IMR-90 (cell line): Measurements from ENCODE around the gene APOBEC3H. TPM values are rescaled to one million over a fixed set of nuclear protein-coding genes. Genes with fewer than 3 reads are reported as not detected.

Experiments used
- ATAC-seq: fragments of 200-7000 bp; cut with Tn5 transposase; 2 replicates; pipeline ENCODE4 v1.9.1; 2020; ENCODE audit warnings: low read depth, mild to moderate bottlenecking, moderate library complexity
- Bru-seq: library from RNA; stranded (reverse); fragments of 400-500 nt; gene quantifications from one replicate; lab custom pipeline; 2021; lab: Mats Ljungman, UMichigan
- BruChase-seq, 2 experiments: library from RNA; stranded (reverse); fragments of 400-500 nt; gene quantifications; one replicate each; lab custom pipeline; 2021; lab: Mats Ljungman, UMichigan
- BruUV-seq: library from RNA; stranded (reverse); fragments of 400-500 nt; replicated peaks from 2 replicates; lab custom pipeline; 2021; lab: Mats Ljungman, UMichigan
- CTCF ChIA-PET: fragments of 300-600 bp; formaldehyde crosslinking; extraction: SDS; loops from one replicate; lab custom pipeline; 2021; ENCODE audit warnings: antibody characterized with exemption; lab: Yijun Ruan, JAX
- POLR2A ChIA-PET: fragments of 300-600 bp; sonication (Branson Sonifier 250); formaldehyde crosslinking; loops from one replicate; lab custom pipeline; 2022; ENCODE audit warnings: antibody characterized with exemption; ENCODE audit not compliant: unreplicated experiment; lab: Charles Lee
- DNase-seq: peaks from one replicate; pipeline ENCODE4 v3.0.0; 2013
- H2AFZ ChIP-seq: replicated peaks from 2 replicates; pipeline ENCODE3; 2013; ENCODE audit warnings: low read length, mild to moderate bottlenecking; ENCODE audit not compliant: poor library complexity
- H2AK5ac ChIP-seq: 2 replicates; pipeline ENCODE4 v1.6.1; 2013; ENCODE audit warnings: low read depth, low read length, inconsistent platforms
- H2AK9ac ChIP-seq: replicated peaks from 2 replicates; pipeline ENCODE3; 2013; ENCODE audit warnings: mild to moderate bottlenecking, low read depth, low read length, moderate library complexity; ENCODE audit not compliant: poor library complexity
- H2BK120ac ChIP-seq: 2 replicates; pipeline ENCODE4 v1.6.1; 2013; ENCODE audit warnings: low read depth, low read length, inconsistent platforms
- H2BK15ac ChIP-seq: 3 replicates; pipeline ENCODE4 v1.6.1; 2013; ENCODE audit warnings: low read depth, low read length, inconsistent platforms
- H2BK20ac ChIP-seq: 2 replicates; pipeline ENCODE4 v1.6.1; 2013; ENCODE audit warnings: low read depth, mild to moderate bottlenecking, inconsistent platforms, low read length, moderate library complexity
- H2BK5ac ChIP-seq: 2 replicates; pipeline ENCODE4 v1.6.1; 2013; ENCODE audit warnings: mild to moderate bottlenecking, low read depth, low read length, inconsistent platforms; ENCODE audit not compliant: poor library complexity, severe bottlenecking
- H3K14ac ChIP-seq: replicated peaks from 2 replicates; pipeline ENCODE4 v1.6.1; 2013; ENCODE audit warnings: low read depth, low read length, inconsistent platforms
- H3K18ac ChIP-seq: 2 replicates; pipeline ENCODE4 v1.6.1; 2013; ENCODE audit warnings: low read depth, low read length, control low read depth
- H3K23ac ChIP-seq: 2 replicates; pipeline ENCODE4 v1.6.1; 2013; ENCODE audit warnings: low read depth, low read length, inconsistent platforms
- H3K27ac ChIP-seq: 2 replicates; pipeline ENCODE4 v1.5.1; 2013; ENCODE audit warnings: mild to moderate bottlenecking, control low read depth, low read length; ENCODE audit not compliant: insufficient read depth
- H3K27me3 ChIP-seq: 2 replicates; pipeline ENCODE4 v1.6.1; 2013; ENCODE audit warnings: low read length; ENCODE audit not compliant: control insufficient read depth, insufficient read depth
- H3K36me3 ChIP-seq: 2 replicates; pipeline ENCODE4 v1.6.1; 2013; ENCODE audit warnings: low read length, mixed read lengths; ENCODE audit not compliant: control insufficient read depth, insufficient read depth
- H3K4ac ChIP-seq: 2 replicates; pipeline ENCODE4 v1.6.1; 2013; ENCODE audit warnings: low read depth, low read length, inconsistent platforms
- H3K4me1 ChIP-seq: 2 replicates; pipeline ENCODE4 v1.6.1; 2013; ENCODE audit warnings: low read length, mixed read lengths; ENCODE audit not compliant: control insufficient read depth, insufficient read depth
- H3K4me2 ChIP-seq: 2 replicates; pipeline ENCODE4 v1.6.1; 2013; ENCODE audit warnings: low read depth, mild to moderate bottlenecking, control low read depth, low read length, moderate library complexity
- H3K4me3 ChIP-seq: 2 replicates; pipeline ENCODE4 v1.5.1; 2013; ENCODE audit warnings: low read depth, mild to moderate bottlenecking, control low read depth, low read length, moderate library complexity; ENCODE audit not compliant: insufficient read depth
- H3K56ac ChIP-seq: 2 replicates; pipeline ENCODE4 v1.6.1; 2013; ENCODE audit warnings: low read length, inconsistent platforms; ENCODE audit not compliant: insufficient read depth; ENCODE audit errors: extremely low read depth
- H3K79me1 ChIP-seq, 2 experiments: 2 replicates each; pipeline ENCODE4 v1.6.1; 2013; ENCODE audit warnings: low read length in 2 of 2, inconsistent platforms in 1 of 2, low read depth in 1 of 2
- H3K9ac ChIP-seq: 2 replicates; pipeline ENCODE4 v1.6.1; 2013; ENCODE audit warnings: low read depth, low read length, control low read depth
- H3K9me1 ChIP-seq: 2 replicates; pipeline ENCODE4 v1.6.1; 2013; ENCODE audit warnings: low read length, inconsistent platforms; ENCODE audit not compliant: insufficient read depth
- H3K9me3 ChIP-seq: 2 replicates; pipeline ENCODE4 v1.6.1; 2013; ENCODE audit warnings: low read length; ENCODE audit not compliant: control insufficient read depth, insufficient read depth
- H4K20me1 ChIP-seq: 2 replicates; pipeline ENCODE4 v1.6.1; 2013; ENCODE audit warnings: low read length, inconsistent platforms; ENCODE audit not compliant: insufficient read depth
- H4K5ac ChIP-seq: 2 replicates; pipeline ENCODE4 v1.6.1; 2013; ENCODE audit warnings: mild to moderate bottlenecking, low read depth, low read length, control low read depth
- H4K8ac ChIP-seq, 2 experiments: 2 replicates each; pipeline ENCODE4 v1.6.1; 2013; ENCODE audit warnings: low read depth in 2 of 2, low read length in 2 of 2, control low read depth in 1 of 2, inconsistent platforms in 1 of 2
- H4K91ac ChIP-seq: 2 replicates; pipeline ENCODE4 v1.6.1; 2013; ENCODE audit warnings: low read depth, low read length, inconsistent platforms; ENCODE audit not compliant: insufficient read depth
- CEBPB ChIP-seq: IDR thresholded peaks from 2 replicates; pipeline ENCODE4 v1.6.1; 2012; ENCODE audit warnings: low read depth, low read length, improper control_type of control experiment
- CHD1 ChIP-seq: IDR thresholded peaks from 2 replicates; pipeline ENCODE4 v1.6.1; 2012; ENCODE audit warnings: low read depth, low read length, improper control_type of control experiment
- MAFK ChIP-seq: IDR thresholded peaks from 2 replicates; pipeline ENCODE4 v1.6.1; 2012; ENCODE audit warnings: low read depth, low read length, improper control_type of control experiment
- MAZ ChIP-seq: IDR thresholded peaks from 2 replicates; pipeline ENCODE4 v1.6.1; 2012; ENCODE audit warnings: low read depth, mild to moderate bottlenecking, low read length, improper control_type of control experiment, moderate library complexity, borderline replicate concordance
- MXI1 ChIP-seq: IDR thresholded peaks from 2 replicates; pipeline ENCODE4 v1.6.1; 2012; ENCODE audit warnings: low read depth, mild to moderate bottlenecking, low read length, moderate library complexity, borderline replicate concordance
- NFE2L2 ChIP-seq: fragments of 150-350 bp; IDR thresholded peaks from 2 replicates; pipeline ENCODE4 v1.6.1; 2016; ENCODE audit warnings: low read depth, mild to moderate bottlenecking, low read length
- POLR2A ChIP-seq: IDR thresholded peaks from 2 replicates; pipeline ENCODE4 v1.6.1; 2012; ENCODE audit warnings: mild to moderate bottlenecking, low read depth, low read length
- RAD21 ChIP-seq: IDR thresholded peaks from 2 replicates; pipeline ENCODE4 v1.6.1; 2012; ENCODE audit warnings: low read length, improper control_type of control experiment
- RCOR1 ChIP-seq: IDR thresholded peaks from 2 replicates; pipeline ENCODE4 v1.6.1; 2012; ENCODE audit warnings: mild to moderate bottlenecking, low read length, improper control_type of control experiment; ENCODE audit not compliant: insufficient replicate concordance
- RFX5 ChIP-seq: IDR thresholded peaks from 2 replicates; pipeline ENCODE4 v1.8.0; 2012; ENCODE audit warnings: low read depth, mild to moderate bottlenecking, low read length, moderate library complexity
- SMC3 ChIP-seq: fragments of 150-350 bp; IDR thresholded peaks from 2 replicates; pipeline ENCODE4 v1.6.1; 2016; ENCODE audit warnings: low read depth, mild to moderate bottlenecking, antibody characterized with exemption, low read length, moderate library complexity
- WGBS, 2 experiments: methylation state at CpG; one replicate each; pipeline versions ENCODE4 v1.1.5 to v1.1.7; 2013; ENCODE audit warnings: missing lambda C conversion rate in 2 of 2; ENCODE audit not compliant: insufficient read length in 1 of 2; ENCODE audit errors: extremely low coverage in 2 of 2; 5-methylcytosine and 5-hydroxymethylcytosine counted together
- dilution Hi-C: fragments of 300-500 bp; cut with HindIII; formaldehyde crosslinking; loops from one replicate; pipeline ENCODE4 v1.14.3; 2018; ENCODE audit warnings: low sequenced_read_pairs; ENCODE audit not compliant: unreplicated experiment
- in situ Hi-C: fragments of 300-500 bp; cut with MboI; formaldehyde crosslinking; loops from 3 replicates; pipeline ENCODE4 v1.14.3; 2019; ENCODE audit warnings: low sequenced_read_pairs, inconsistent platforms, mixed read lengths
- intact Hi-C: fragments of 100-400 bp; cut with micrococcal nuclease; formaldehyde crosslinking; loops from 2 replicates; pipeline ENCODE4 v1.10.0; 2022
- long read RNA-seq: library from polyadenylated mRNA; unstranded; transcript quantifications from one replicate; pipeline ENCODE4 v2.0.0, GENCODE V29; 2021; ENCODE audit not compliant: unreplicated experiment
- polyA plus RNA-seq, 3 experiments: library from polyadenylated mRNA; depleted of rRNA; stranded (reverse); fragments of >200 nt; gene quantifications; 2 replicates each; pipeline ENCODE4 v1.2.3, GENCODE V29; 2012; ENCODE audit warnings: low replicate concordance in 1 of 3
- total RNA-seq: library from RNA; depleted of rRNA; stranded (reverse); fragments of >200 nt; gene quantifications from 2 replicates; pipeline ENCODE4 v1.2.3, GENCODE V29; 2012; rRNA removed
- TF ChIP-seq, protein P1 (sequence below): fragments of 150-350 bp; IDR thresholded peaks from 2 replicates; pipeline ENCODE4 v1.6.1; 2016; ENCODE audit warnings: low read depth, mild to moderate bottlenecking, low read length, moderate library complexity, borderline replicate concordance
- TF ChIP-seq, protein P2 (sequence below): conservative IDR thresholded peaks from 2 replicates; pipeline ENCODE4 v1.5.1; 2012; ENCODE audit warnings: mild to moderate bottlenecking, low read depth, low read length, improper control_type of control experiment

Gene APOBEC3H
- total RNA-seq = 0.18 TPM in 1 of 2 replicates, not detected in the other
- not detected in 2 replicates for polyA plus RNA-seq (2012; rRNA removed)
- 0.09 TPM in 1 of 2 replicates, not detected in the other for polyA plus RNA-seq (2012; cell fraction: cytosol; rRNA removed)
- 0.60 TPM in 1 of 2 replicates, not detected in the other for polyA plus RNA-seq (2012; cell fraction: nucleus; rRNA removed; ENCODE audit: low replicate concordance)
- not detected for Bru-seq, nascent RNA
- not detected for BruChase-seq, experiment 1, labeled RNA remaining after a 6-hour chase
- not detected for BruChase-seq, experiment 2, labeled RNA remaining after a 2-hour chase
- long read RNA-seq, partial matches to known transcripts = 1 of 1 reads
- long read RNA-seq, other reads (novel, unspliced or antisense) = 0 of 1 reads

DNA sequence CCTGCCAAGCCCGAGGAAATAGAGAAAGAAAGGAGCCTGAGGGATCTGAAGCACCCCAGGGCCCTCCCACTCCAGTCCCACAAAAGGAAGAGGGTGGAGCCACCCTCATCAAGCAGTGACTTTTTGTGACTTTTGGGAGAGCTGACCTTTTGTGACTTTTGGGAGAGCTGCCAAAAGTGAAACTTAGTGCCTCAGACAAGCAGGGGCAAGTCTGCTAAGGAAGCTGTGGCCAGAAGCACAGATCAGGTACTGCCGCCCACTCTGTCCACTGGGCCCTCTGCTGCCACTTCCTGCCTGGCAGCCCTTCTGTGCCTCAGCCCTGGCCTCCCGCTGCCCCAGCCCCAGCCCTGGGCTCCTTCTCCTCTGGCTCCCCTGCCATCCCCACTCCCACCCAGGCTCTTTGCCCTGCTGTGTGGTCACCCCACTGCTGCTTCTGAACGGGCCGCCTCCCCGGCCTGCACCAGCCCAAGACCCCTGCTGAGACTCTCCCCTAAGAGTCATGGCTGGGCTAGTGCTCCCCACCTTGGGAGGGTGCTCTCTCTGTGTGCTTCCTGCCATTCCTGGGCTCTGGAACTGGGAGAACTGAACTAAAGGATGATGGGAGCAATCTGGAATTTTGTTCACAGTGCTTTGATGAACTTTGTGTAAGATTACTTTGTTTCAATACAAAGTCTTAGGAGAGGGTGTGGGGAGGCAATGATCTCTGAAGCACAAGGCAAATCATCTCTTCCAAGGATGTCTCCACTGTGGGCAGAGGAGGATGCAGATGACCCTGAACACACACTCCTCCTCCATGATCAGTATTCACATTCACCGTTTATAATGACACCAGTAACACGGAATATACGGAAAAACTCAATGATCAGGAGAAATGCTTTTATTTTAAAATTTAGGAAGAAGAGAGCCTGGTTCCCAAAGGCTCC lies at the start of gene APOBEC3H:
Gene APOBEC3H (plus strand): TSS at position 147 of the 923 bp plus-strand sequence. CDS start 3,035 bp downstream, outside the sequence.
- POLR2A ChIA-PET = interaction anchor here (0.7 kb wide), 1 partner anchor 177 kb away, joined by 3 read pairs; no protein-coding TSS in a partner anchor
- Histone ChIP-seq H3K23ac (no peak within 1 kb of the TSS), H3K27me3 (peaks cover 30% of the 10 kb centered on the region), H2BK15ac (no peak within 1 kb of the TSS), H3K9me1 (no peaks in the 10 kb centered on the region), H3K4ac (no peak within 1 kb of the TSS), H3K4me3 (no peak within 1 kb of the TSS), H3K4me1 (peaks cover 4% of the 10 kb centered on the region), H3K14ac (no peak within 1 kb of the TSS), H2AFZ (peak within 1 kb of the TSS; percentile 77), H3K56ac (no peak within 1 kb of the TSS), H3K18ac (peak within 1 kb of the TSS; percentile 44; the same call in 1 of the 2 replicates), H3K9me3 (no peaks in the 10 kb centered on the region), H2AK9ac (peak within 1 kb of the TSS; percentile 37), H4K91ac (no peak within 1 kb of the TSS; the same call in 1 of the 2 replicates), H2BK120ac (peak within 1 kb of the TSS; percentile 13), H3K79me1 (no peaks in the 10 kb centered on the region), H3K9ac (no peak within 1 kb of the TSS), H2BK5ac (no peak within 1 kb of the TSS), H4K20me1 (no peaks in the 10 kb centered on the region), H3K27ac (peak within 1 kb of the TSS; percentile 13; the same call in 1 of the 2 replicates), H2AK5ac (no peak within 1 kb of the TSS; the same call in 1 of the 2 replicates), H3K4me2 (no peak within 1 kb of the TSS), H4K5ac (peak within 1 kb of the TSS; percentile 30), H3K36me3 (no peaks in the 10 kb centered on the region), H4K8ac (peak within 1 kb of the TSS; percentile 62 to 67; a peak in 3 of 4 replicates), H2BK20ac (no peak within 1 kb of the TSS; the same call in 1 of the 2 replicates)
- BruUV-seq = no TSS peak
- intact Hi-C loops = no loop called here
- CTCF ChIA-PET = interaction anchor here (0.7 kb wide), 1 partner anchor 34 kb away, joined by 3 read pairs; no protein-coding TSS in a partner anchor
- DNase-seq (no peak), ATAC-seq (peak; percentile 32)
- dilution Hi-C loops = no loop called here
- WGBS, 2 experiments = 20% methylated on average over 1 of the region's 9 CpGs; no CpG with 5 or more reads in 1 of the 2 experiments
- in situ Hi-C loops = no loop called here
- TF ChIP-seq NFE2L2 (no peak), CHD1 (no peak), CEBPB (no peak), RCOR1 (no peak), MAFK (no peak), SMC3 (no peak), MXI1 (no peak), RAD21 (no peak), MAZ (no peak), RFX5 (no peak), POLR2A (no peak)
- TF ChIP-seq, protein P1, sequence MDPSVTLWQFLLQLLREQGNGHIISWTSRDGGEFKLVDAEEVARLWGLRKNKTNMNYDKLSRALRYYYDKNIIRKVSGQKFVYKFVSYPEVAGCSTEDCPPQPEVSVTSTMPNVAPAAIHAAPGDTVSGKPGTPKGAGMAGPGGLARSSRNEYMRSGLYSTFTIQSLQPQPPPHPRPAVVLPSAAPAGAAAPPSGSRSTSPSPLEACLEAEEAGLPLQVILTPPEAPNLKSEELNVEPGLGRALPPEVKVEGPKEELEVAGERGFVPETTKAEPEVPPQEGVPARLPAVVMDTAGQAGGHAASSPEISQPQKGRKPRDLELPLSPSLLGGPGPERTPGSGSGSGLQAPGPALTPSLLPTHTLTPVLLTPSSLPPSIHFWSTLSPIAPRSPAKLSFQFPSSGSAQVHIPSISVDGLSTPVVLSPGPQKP = no peak
- TF ChIP-seq, protein P2, sequence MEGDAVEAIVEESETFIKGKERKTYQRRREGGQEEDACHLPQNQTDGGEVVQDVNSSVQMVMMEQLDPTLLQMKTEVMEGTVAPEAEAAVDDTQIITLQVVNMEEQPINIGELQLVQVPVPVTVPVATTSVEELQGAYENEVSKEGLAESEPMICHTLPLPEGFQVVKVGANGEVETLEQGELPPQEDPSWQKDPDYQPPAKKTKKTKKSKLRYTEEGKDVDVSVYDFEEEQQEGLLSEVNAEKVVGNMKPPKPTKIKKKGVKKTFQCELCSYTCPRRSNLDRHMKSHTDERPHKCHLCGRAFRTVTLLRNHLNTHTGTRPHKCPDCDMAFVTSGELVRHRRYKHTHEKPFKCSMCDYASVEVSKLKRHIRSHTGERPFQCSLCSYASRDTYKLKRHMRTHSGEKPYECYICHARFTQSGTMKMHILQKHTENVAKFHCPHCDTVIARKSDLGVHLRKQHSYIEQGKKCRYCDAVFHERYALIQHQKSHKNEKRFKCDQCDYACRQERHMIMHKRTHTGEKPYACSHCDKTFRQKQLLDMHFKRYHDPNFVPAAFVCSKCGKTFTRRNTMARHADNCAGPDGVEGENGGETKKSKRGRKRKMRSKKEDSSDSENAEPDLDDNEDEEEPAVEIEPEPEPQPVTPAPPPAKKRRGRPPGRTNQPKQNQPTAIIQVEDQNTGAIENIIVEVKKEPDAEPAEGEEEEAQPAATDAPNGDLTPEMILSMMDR = no peak
